ENCODE measurements around the gene UQCRHL. TPM values are rescaled to one million over a fixed set of nuclear protein-coding genes. Genes with fewer than 3 reads are reported as not detected.

Gene UQCRHL
- total RNA-seq, 4 donors from 2014 or later: 1.1 to 2.5 (median 1.4) TPM

- 22 to 23% methylated on average over 9 of the region's 9 CpGs for WGBS, 2 donors
- Histone ChIP-seq H3K4me1 (peaks cover 0 to 49% (median 25%) of the 10 kb centered on the region in 4 donors), H3K4me3 (no peak overlapping the region)
Observed at GRCh38 chr1:15799004-15799867, 8.2 kb downstream of the UQCRHL start.

GRCh38 chr1:15797614-15798390 is 9.6 kb downstream of the UQCRHL start:
- Histone ChIP-seq H3K27ac (peak overlapping the region in 3 of 4 donors; percentile 74 to 85 (median 82)), H3K9me3 (no peaks in the 10 kb centered on the region), H3K4me1 (peaks cover 0 to 56% (median 25%) of the 10 kb centered on the region in 4 donors), H3K36me3 (no peaks in the 10 kb centered on the region), H3K4me3 (no peak overlapping the region), H3K27me3 (no peaks in the 10 kb centered on the region)
- WGBS, 2 donors: 87 to 91% methylated on average over 14 of the region's 14 CpGs
- TF ChIP-seq EP300 (IDR thresholded peaks at IDR 0.05) (no peak), CTCF (IDR thresholded peaks at IDR 0.05) (no peak), POLR2A (IDR thresholded peaks at IDR 0.05) (no peak)
- DNase-seq (ENCODE audit: low spot score in 2 of 2): no peak

More at GRCh38 chr1:15799004-15799867, 8.2 kb downstream of the UQCRHL start:
- H3K9me3 ChIP-seq: no peaks in the 10 kb centered on the region
- TF ChIP-seq POLR2A (IDR thresholded peaks at IDR 0.05): no peak
- TF ChIP-seq EP300 (IDR thresholded peaks at IDR 0.05): peak; percentile 78 to 91
- TF ChIP-seq CTCF (IDR thresholded peaks at IDR 0.05): no peak
- H3K27ac ChIP-seq: peak overlapping the region; percentile 57 to 85 (median 78)
- no peaks in the 10 kb centered on the region for H3K27me3 ChIP-seq
- H3K36me3 ChIP-seq: no peaks in the 10 kb centered on the region
- peak; percentile 65 to 66 for DNase-seq (ENCODE audit: low spot score in 2 of 2)

- no peak for DNase-seq (ENCODE audit: low spot score in 2 of 2)
- Histone ChIP-seq H3K27me3 (no peaks in the 10 kb centered on the region), H3K36me3 (no peaks in the 10 kb centered on the region), H3K4me3 (no peak overlapping the region), H3K27ac (peak overlapping the region in 3 of 4 donors; percentile 55 to 82 (median 80)), H3K4me1 (peaks cover 0 to 65% (median 27%) of the 10 kb centered on the region in 4 donors), H3K9me3 (no peaks in the 10 kb centered on the region)
- WGBS, 2 donors: 89 to 96% methylated on average over 2 of the region's 2 CpGs
- TF ChIP-seq POLR2A (IDR thresholded peaks at IDR 0.05) (no peak), CTCF (IDR thresholded peaks at IDR 0.05) (no peak), EP300 (IDR thresholded peaks at IDR 0.05) (no peak)
Observed at GRCh38 chr1:15796086-15796462, 11.4 kb downstream of the UQCRHL start.

- no peak for DNase-seq (ENCODE audit: low spot score in 2 of 2)
- H3K27me3 ChIP-seq: no peaks in the 10 kb centered on the region
- H3K36me3 ChIP-seq: peaks cover 0 to 7% (median 0%) of the 10 kb centered on the region in 3 donors
- WGBS, 2 donors: 66 to 74% methylated on average over 13 of the region's 13 CpGs
- H3K4me3 ChIP-seq: no peak overlapping the region
- no peak for TF ChIP-seq POLR2A (IDR thresholded peaks at IDR 0.05)
- TF ChIP-seq EP300 (IDR thresholded peaks at IDR 0.05): no peak
- no peak for TF ChIP-seq CTCF (IDR thresholded peaks at IDR 0.05)
- peaks cover 0 to 26% (median 2%) of the 10 kb centered on the region in 4 donors for H3K4me1 ChIP-seq
- no peaks in the 10 kb centered on the region for H3K9me3 ChIP-seq
- H3K27ac ChIP-seq: no peak overlapping the region
Observed at GRCh38 chr1:15788624-15789301, 18.7 kb downstream of the UQCRHL start.
